H9 (cell line): Measurements from ENCODE around the gene DTNB. TPM values are rescaled to one million over a fixed set of nuclear protein-coding genes. Genes with fewer than 3 reads are reported as not detected.

Source experiments
- DNase-seq: peaks from one replicate; pipeline ENCODE4 v3.0.0-alpha.2; 2017
- H2AFZ ChIP-seq: one replicate; pipeline ENCODE4 v1.6.1; 2013; ENCODE audit warnings: mild to moderate bottlenecking, low read length, control low read depth, moderate library complexity
- H2AK5ac ChIP-seq: 2 replicates; pipeline ENCODE4 v1.6.1; 2013; ENCODE audit warnings: low read length, control low read depth, mixed read lengths; ENCODE audit not compliant: insufficient read length
- H2BK120ac ChIP-seq: one replicate; pipeline ENCODE4 v1.6.1; 2013; ENCODE audit warnings: low read depth, mild to moderate bottlenecking, low read length, control low read depth, inconsistent platforms; ENCODE audit not compliant: poor library complexity, severe bottlenecking
- H2BK12ac ChIP-seq: 2 replicates; pipeline ENCODE4 v1.6.1; 2013; ENCODE audit warnings: low read length, control low read depth, mixed read lengths, low read depth; ENCODE audit not compliant: insufficient read length
- H2BK15ac ChIP-seq: 2 replicates; pipeline ENCODE4 v1.6.1; 2013; ENCODE audit warnings: low read depth, low read length, control low read depth
- H2BK20ac ChIP-seq: one replicate; pipeline ENCODE4 v1.6.1; 2013; ENCODE audit warnings: low read depth, mild to moderate bottlenecking, low read length, control low read depth, inconsistent platforms; ENCODE audit not compliant: poor library complexity, severe bottlenecking
- H2BK5ac ChIP-seq: 2 replicates; pipeline ENCODE4 v1.6.1; 2013; ENCODE audit warnings: low read length, control low read depth, mixed read lengths; ENCODE audit not compliant: insufficient read length
- H3K14ac ChIP-seq: 2 replicates; pipeline ENCODE4 v1.6.1; 2013; ENCODE audit warnings: low read length, control low read depth; ENCODE audit not compliant: insufficient read depth
- H3K18ac ChIP-seq: 2 replicates; pipeline ENCODE4 v1.6.1; 2013; ENCODE audit warnings: low read depth, mild to moderate bottlenecking, mixed read lengths, low read length, control low read depth; ENCODE audit not compliant: insufficient read length
- H3K23ac ChIP-seq: 2 replicates; pipeline ENCODE4 v1.6.1; 2013; ENCODE audit warnings: low read length, control low read depth, mixed read lengths, low read depth; ENCODE audit not compliant: insufficient read length
- H3K23me2 ChIP-seq: 2 replicates; pipeline ENCODE4 v1.6.1; 2013; ENCODE audit warnings: low read depth, mild to moderate bottlenecking, mixed read lengths, low read length, control low read depth; ENCODE audit not compliant: insufficient read length, poor library complexity, severe bottlenecking
- H3K27ac ChIP-seq: 2 replicates; pipeline ENCODE4 v1.5.1; 2013; ENCODE audit warnings: low read length, control low read depth, mixed read lengths, low read depth; ENCODE audit not compliant: insufficient read length
- H3K27me3 ChIP-seq: 2 replicates; pipeline ENCODE4 v1.6.1; 2013; ENCODE audit warnings: low read length, control low read depth, inconsistent platforms; ENCODE audit not compliant: insufficient read depth
- H3K4ac ChIP-seq: 2 replicates; pipeline ENCODE4 v1.6.1; 2013; ENCODE audit warnings: low read depth, mild to moderate bottlenecking, control low read depth, inconsistent platforms, low read length, moderate library complexity
- H3K4me1 ChIP-seq: 2 replicates; pipeline ENCODE4 v1.6.1; 2013; ENCODE audit warnings: low read length, control low read depth, inconsistent platforms; ENCODE audit not compliant: insufficient read depth
- H3K4me2 ChIP-seq: 2 replicates; pipeline ENCODE4 v1.6.1; 2013; ENCODE audit warnings: low read length, control low read depth, mixed read lengths; ENCODE audit not compliant: insufficient read length, insufficient read depth
- H3K56ac ChIP-seq: 2 replicates; pipeline ENCODE4 v1.6.1; 2013; ENCODE audit warnings: low read depth, mild to moderate bottlenecking, mixed read lengths, low read length, control low read depth; ENCODE audit not compliant: insufficient read length
- H3K79me1 ChIP-seq: 2 replicates; pipeline ENCODE4 v1.6.1; 2013; ENCODE audit warnings: low read depth, mild to moderate bottlenecking, moderate library complexity, low read length, control low read depth, inconsistent platforms; ENCODE audit not compliant: insufficient read depth, poor library complexity, severe bottlenecking
- H3K79me2 ChIP-seq: 2 replicates; pipeline ENCODE4 v1.6.1; 2013; ENCODE audit warnings: low read length, control low read depth, inconsistent platforms; ENCODE audit not compliant: insufficient read depth
- H3K9ac ChIP-seq: 2 replicates; pipeline ENCODE4 v1.6.1; 2013; ENCODE audit warnings: low read length, control low read depth, mixed read lengths; ENCODE audit not compliant: insufficient read length; ENCODE audit errors: extremely low read depth
- H3K9me3 ChIP-seq: one replicate; pipeline ENCODE4 v1.6.1; 2013; ENCODE audit warnings: low read depth, low read length, inconsistent platforms; ENCODE audit not compliant: control insufficient read depth
- H3T11ph ChIP-seq: one replicate; pipeline ENCODE4 v1.6.1; 2013; ENCODE audit warnings: mild to moderate bottlenecking, low read length, control low read depth, inconsistent platforms
- H4K20me1 ChIP-seq: one replicate; pipeline ENCODE4 v1.6.1; 2013; ENCODE audit not compliant: control insufficient read depth, insufficient read length, insufficient read depth
- H4K5ac ChIP-seq: 2 replicates; pipeline ENCODE4 v1.6.1; 2013; ENCODE audit warnings: low read depth, mild to moderate bottlenecking, mixed read lengths, low read length, control low read depth; ENCODE audit not compliant: insufficient read length
- H4K8ac ChIP-seq: replicated peaks from 2 replicates; pipeline ENCODE4 v1.6.1; 2013; ENCODE audit warnings: low read length, control low read depth, mixed read lengths, low read depth; ENCODE audit not compliant: insufficient read length
- H4K91ac ChIP-seq: 2 replicates; pipeline ENCODE4 v1.6.1; 2013; ENCODE audit warnings: low read depth, mild to moderate bottlenecking, moderate library complexity, mixed read lengths, low read length, control low read depth; ENCODE audit not compliant: insufficient read length
- H3K27ac Mint-ChIP-seq, 3 experiments: 2 replicates in 2 of 3; 3 replicates in 1 of 3; pipeline ENCODE4 v1.8.0; 2020 to 2021; ENCODE audit warnings: mixed read lengths in 3 of 3, mild to moderate bottlenecking in 1 of 3, moderate library complexity in 1 of 3
- H3K27me3 Mint-ChIP-seq: 2 replicates; pipeline ENCODE4 v1.8.0; 2021; ENCODE audit warnings: low read depth, mild to moderate bottlenecking, moderate library complexity, mixed read lengths
- H3K36me3 Mint-ChIP-seq, 3 experiments: 2 replicates in 2 of 3; 3 replicates in 1 of 3; pipeline ENCODE4 v1.8.0; 2020 to 2021; ENCODE audit warnings: low read depth in 3 of 3, mixed read lengths in 3 of 3; ENCODE audit not compliant: insufficient read depth in 1 of 3
- H3K4me1 Mint-ChIP-seq, 2 experiments: 2 replicates each; pipeline ENCODE4 v1.8.0; 2020; ENCODE audit warnings: mixed read lengths in 2 of 2
- H3K4me3 Mint-ChIP-seq, 2 experiments: 2 replicates in 1 of 2; 3 replicates in 1 of 2; pipeline ENCODE4 v1.8.0; 2020 to 2021; ENCODE audit warnings: mild to moderate bottlenecking in 2 of 2, mixed read lengths in 2 of 2, moderate library complexity in 1 of 2
- H3K9me3 Mint-ChIP-seq, 2 experiments: 2 replicates in 1 of 2; 3 replicates in 1 of 2; pipeline ENCODE4 v1.8.0; 2020; ENCODE audit warnings: mild to moderate bottlenecking in 2 of 2, mixed read lengths in 2 of 2, moderate library complexity in 1 of 2
- CTCF ChIP-seq: fragments of 200-600 bp; sonication (generic); conservative IDR thresholded peaks from 3 replicates; pipeline ENCODE4 v1.8.0; 2021; ENCODE audit warnings: antibody characterized with exemption, mild to moderate bottlenecking
- WGBS: extraction: QIAGEN DNeasy Blood & Tissue Kit; methylation state at CpG from one replicate; pipeline ENCODE4 v1.1.7; 2013; ENCODE audit warnings: missing lambda C conversion rate, low lambda C conversion rate, mixed read lengths; ENCODE audit not compliant: insufficient read length; ENCODE audit errors: extremely low coverage; 5-methylcytosine and 5-hydroxymethylcytosine counted together
- total RNA-seq: library from RNA; stranded (reverse); gene quantifications from 2 replicates; pipeline ENCODE4 v1.2.1, GENCODE V29; 2021

Gene DTNB
- total RNA-seq, 1 experiment from 2014 or later, result 26.7 TPM

GRCh38 chr2:25596516-25597244 is 76.7 kb downstream of the DTNB start:
- H3K23me2 ChIP-seq, result no peaks in the 10 kb centered on the region
- Mint-ChIP-seq H3K4me1 (peaks cover 15 to 18% of the 10 kb centered on the region in 2 experiments), H3K27me3 (no peaks in the 10 kb centered on the region), H3K4me3 (no peak overlapping the region), H3K36me3 (peaks cover 0 to 10% (median 2%) of the 10 kb centered on the region in 3 experiments; a peak in 2 of 7 replicates), H3K9me3 (no peaks in the 10 kb centered on the region), H3K27ac (no peak overlapping the region; a peak in 1 of 7 replicates)
- no peak overlapping the region for H4K8ac ChIP-seq
- H3K18ac ChIP-seq, result no peak overlapping the region
- H4K91ac ChIP-seq, result no peak overlapping the region
- no peak overlapping the region for H2AFZ ChIP-seq
- WGBS, result no CpG with 5 or more reads among the region's 1 CpG
- H2BK20ac ChIP-seq, result no peak overlapping the region
- H3K9ac ChIP-seq, result no peak overlapping the region
- H2BK15ac ChIP-seq, result no peak overlapping the region
- TF ChIP-seq CTCF, result no peak
- H4K20me1 ChIP-seq, result no peaks in the 10 kb centered on the region
- H2BK12ac ChIP-seq, result no peak overlapping the region
- H3K4me1 ChIP-seq, result peaks cover 6% of the 10 kb centered on the region; the same call in 1 of the 2 replicates
- no peak overlapping the region for H3K4ac ChIP-seq
- no peaks in the 10 kb centered on the region for H3K9me3 ChIP-seq
- H3K79me1 ChIP-seq, result no peaks in the 10 kb centered on the region
- no peaks in the 10 kb centered on the region for H3K79me2 ChIP-seq
- no peak overlapping the region for H3K23ac ChIP-seq
- H3K14ac ChIP-seq, result no peak overlapping the region
- no peak overlapping the region for H3K27ac ChIP-seq
- H4K5ac ChIP-seq, result no peak overlapping the region
- no peak for DNase-seq
- H3K4me2 ChIP-seq, result no peak overlapping the region
- H3T11ph ChIP-seq, result no peak overlapping the region
- H2BK5ac ChIP-seq, result no peak overlapping the region
- H2AK5ac ChIP-seq, result no peak overlapping the region
- no peak overlapping the region for H2BK120ac ChIP-seq
- no peak overlapping the region for H3K56ac ChIP-seq
- no peaks in the 10 kb centered on the region for H3K27me3 ChIP-seq
